Measurements from ENCODE around the gene ABRACL.

The ABRACL gene

DNA sequence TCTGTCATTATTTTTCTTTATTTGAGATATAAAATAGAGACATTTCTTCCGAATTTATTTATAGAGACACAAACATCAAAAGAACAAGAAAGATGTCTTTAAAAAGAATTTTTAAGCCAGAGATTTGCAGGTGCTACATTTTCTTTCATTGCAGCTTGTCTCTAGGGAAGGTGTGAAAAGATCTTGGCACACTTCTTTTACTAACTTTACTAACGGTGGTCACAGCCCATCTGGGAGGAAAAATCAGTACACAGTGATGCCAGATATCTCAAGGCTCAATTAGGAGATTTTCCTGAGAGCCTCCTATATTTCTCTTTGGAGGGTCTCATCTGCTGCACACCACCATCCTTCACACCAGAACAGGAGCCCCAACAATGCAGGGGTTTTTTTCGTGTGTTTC, 29.5 kb downstream of the ABRACL start:
- DNase-seq = no peak

- DNase-seq = no peak
These were observed 31.8 kb downstream of the ABRACL start for GRCh38 chr6:139060332-139060731.

DNA sequence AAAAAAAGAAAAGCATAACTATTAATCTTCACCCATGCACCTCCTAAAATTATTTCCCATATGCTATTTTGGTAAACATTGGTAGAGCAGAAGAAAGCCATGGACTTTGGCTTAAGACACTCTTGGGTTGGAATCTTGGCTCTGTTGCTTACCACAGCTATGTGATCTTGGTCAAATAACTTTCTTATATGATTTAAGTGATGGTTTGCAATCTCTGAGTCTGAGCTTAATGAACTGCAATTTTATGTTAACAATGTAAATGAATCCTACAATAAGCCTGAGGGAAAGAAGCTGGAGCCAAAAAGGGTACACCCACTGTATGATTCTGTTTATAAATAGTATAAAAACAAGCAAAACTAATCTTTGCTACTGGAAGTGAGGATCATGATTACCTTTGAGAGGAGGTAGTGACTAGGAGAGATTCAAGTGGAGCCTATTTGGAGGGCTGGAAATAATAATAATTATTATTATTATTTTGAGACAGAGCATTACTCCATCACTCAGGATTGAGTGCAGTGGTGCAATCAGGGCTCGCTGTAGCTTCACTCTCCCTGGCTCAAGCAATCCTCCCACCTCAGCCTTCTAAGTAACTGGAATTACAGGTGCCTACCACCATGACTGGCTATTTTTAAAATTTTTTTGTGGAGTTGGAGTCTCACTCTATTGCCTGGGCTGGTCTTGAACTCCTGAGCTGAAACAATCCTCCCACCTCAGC, 34.5 kb downstream of the ABRACL start:
- DNase-seq = no peak

GRCh38 chr6:139064981-139065665, 36.6 kb downstream of the ABRACL start:
- DNase-seq = no peak

- DNase-seq = no peak
These were observed 37.5 kb downstream of the ABRACL start for GRCh38 chr6:139066080-139066479.

- DNase-seq = no peak
These were observed 40.3 kb downstream of the ABRACL start for GRCh38 chr6:139068846-139069245.

- DNase-seq = no peak
These were observed 44.6 kb downstream of the ABRACL start for GRCh38 chr6:139073118-139073517.

DNA sequence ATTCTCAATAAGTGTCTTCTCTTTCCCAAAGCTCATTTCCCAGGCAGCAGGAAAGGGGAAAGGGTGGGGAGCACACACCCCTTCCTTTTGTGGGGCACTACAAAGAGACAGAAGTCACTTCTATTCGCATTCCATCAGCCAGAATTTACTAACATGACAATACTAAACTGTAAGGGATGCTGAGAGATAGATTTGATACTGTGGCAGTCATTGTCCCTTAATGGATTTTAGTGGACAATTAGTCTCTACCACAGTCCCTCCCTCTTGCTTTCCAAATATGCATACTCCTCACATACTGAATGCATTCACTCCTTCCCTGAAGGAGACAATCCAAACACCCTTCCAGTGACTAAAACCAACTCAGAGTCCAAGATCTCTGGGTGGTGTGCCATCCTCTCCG, 50.5 kb downstream of the ABRACL start:
- DNase-seq = no peak

- no peak for DNase-seq
These were observed 51.8 kb downstream of the ABRACL start for GRCh38 chr6:139080255-139080920.

DNA sequence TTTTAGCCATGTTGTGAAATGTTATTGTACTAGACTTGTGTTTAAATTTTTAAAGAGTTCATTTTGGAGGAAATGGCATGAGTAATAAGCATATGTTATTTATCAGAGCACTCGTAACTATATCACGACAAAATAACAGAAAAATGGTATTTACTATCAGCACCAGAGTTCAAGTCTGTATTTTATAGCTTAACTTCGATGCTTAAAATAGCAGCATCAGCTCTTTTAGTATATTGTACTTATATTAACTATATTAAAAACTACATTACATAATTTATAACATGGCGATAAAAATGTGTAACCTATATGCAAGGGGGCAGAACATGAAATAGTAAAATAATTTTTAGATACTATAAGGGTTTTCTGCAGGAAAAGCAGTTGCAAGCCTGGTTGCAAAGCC, 52.9 kb downstream of the ABRACL start:
- DNase-seq = no peak

- DNase-seq = no peak
These were observed 53.8 kb downstream of the ABRACL start for GRCh38 chr6:139082370-139082769.

- no peak for DNase-seq
These were observed 63.3 kb downstream of the ABRACL start for GRCh38 chr6:139091826-139092225.
